ENCODE measurements around the gene PDE7B.

- TF ChIP-seq CTCF (tag by site-specific recombination; IDR thresholded peaks at IDR 0.05) (no peak), ZSCAN30 (tag by site-specific recombination; IDR thresholded peaks at IDR 0.05) (no peak), ZNF544 (tag by site-specific recombination; IDR thresholded peaks at IDR 0.05) (no peak), ZNF146 (tag by site-specific recombination; IDR thresholded peaks at IDR 0.05) (no peak), ZBTB6 (tag by site-specific recombination; IDR thresholded peaks at IDR 0.05) (no peak)
Measured at GRCh38 chr6:136178749-136179148, 327.2 kb downstream of the PDE7B start.

Data from HEK293 (cell line).